ENCODE results near the gene KCNMB2.

- no peak for TF ChIP-seq EZH2phosphoT487 (IDR thresholded peaks at IDR 0.05; ENCODE audit: insufficient read depth, low read depth)
- TF ChIP-seq EZH2 (IDR thresholded peaks at IDR 0.05; ENCODE audit: insufficient read depth, poor library complexity, severe bottlenecking) = no peak
Observed at GRCh38 chr3:178841011-178841410, 304.8 kb downstream of the KCNMB2 start.

All from GM23248 (cell line).